GM19438 (cell line): Measurements from ENCODE around the gene IREB2.
A peak's percentile ranks its signal among the peaks of the same experiment; 100 is the strongest.
"Not testable (repeated sequence)": the region's sequence is repeated elsewhere in the genome, so short reads cannot be mapped to it uniquely, and the experiment has no call there.

Experiments used
- ATAC-seq: cut with Tn5 transposase; IDR thresholded peaks from one replicate; pipeline ENCODE4 v1.9.1; 2021; ENCODE audit warnings: low read depth; ENCODE audit not compliant: unreplicated experiment

The IREB2 gene

DNA sequence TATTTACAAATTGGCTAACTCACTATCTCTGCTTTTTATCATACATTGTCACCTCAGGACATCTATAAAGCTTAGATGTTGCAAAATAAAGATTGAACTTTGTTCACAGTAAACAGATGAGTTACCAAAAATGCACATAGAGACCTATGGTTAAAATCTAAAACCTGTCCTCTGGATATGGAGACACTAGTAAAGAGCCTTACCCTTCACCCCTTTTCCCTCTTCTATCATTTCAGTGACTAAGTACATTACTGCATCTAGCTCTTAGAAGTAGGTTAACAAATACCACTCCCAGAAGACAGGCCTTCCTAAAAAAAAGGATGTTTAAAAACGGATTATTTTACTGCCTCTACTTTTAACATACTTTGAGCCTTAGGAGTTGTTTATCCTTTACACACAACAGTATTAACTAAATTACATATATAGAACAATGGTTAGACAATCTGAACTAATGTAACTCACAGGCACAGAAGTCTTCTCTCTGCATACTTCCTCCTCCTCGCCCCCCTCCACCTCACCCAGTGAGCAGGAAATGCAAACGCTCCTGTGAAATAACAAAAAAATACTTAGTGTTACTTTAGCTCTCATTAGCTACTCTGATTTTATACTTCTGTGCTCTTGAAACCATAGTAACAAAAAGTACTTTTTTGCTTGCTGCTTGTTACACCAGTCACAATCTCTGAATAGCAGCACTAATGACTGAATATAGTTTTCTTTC lies 23.3 kb downstream of the IREB2 start:
- no peak for ATAC-seq

GRCh38 chr15:78469031-78469430 lies 31.0 kb downstream of the IREB2 start:
- no peak for ATAC-seq

- ATAC-seq = no peak
Measured at GRCh38 chr15:78477295-78477694, 39.3 kb downstream of the IREB2 start.

GRCh38 chr15:78479650-78480049 lies 41.6 kb downstream of the IREB2 start:
- ATAC-seq = no peak

DNA sequence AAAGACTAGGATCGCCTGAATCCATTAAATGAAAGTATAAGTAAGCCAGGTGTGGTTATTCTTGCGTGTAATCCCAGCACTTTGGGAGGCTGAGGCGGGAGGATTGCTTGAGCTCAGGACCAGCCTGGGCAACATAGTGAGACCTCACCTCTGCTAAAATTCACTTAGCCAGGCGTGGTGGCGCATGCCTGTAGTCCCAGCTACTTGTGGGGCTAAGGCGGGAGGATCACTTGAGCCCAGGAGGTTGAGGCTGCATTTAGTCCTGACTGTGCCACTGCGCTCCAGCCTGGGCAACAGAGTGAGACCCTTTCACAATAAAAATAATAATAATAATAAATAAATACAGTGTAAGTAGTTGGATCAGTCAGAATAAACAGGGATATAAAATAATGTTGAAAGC lies 43.9 kb downstream of the IREB2 start:
- no peak for ATAC-seq

DNA sequence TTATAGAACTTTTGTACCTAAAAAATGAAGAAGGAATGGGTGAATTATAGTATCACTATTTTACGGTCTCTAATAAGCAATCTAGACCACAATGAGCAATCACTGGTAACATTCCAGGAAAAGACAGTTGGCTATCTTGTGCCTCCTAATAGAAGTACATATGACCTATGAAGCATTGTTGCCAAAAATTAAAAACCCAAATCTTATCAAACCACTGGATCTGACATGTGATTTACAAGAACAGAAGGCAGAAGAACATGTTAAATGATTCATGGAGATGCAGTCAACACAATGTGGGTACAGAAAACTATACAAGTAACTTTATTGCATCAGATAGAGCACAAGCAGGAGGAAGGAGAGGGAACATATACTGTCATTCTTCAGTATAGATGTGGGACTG lies 54.9 kb downstream of the IREB2 start:
- no peak for ATAC-seq

GRCh38 chr15:78501857-78502256 lies 63.8 kb downstream of the IREB2 start:
- ATAC-seq = no peak

- ATAC-seq = no peak
Measured at GRCh38 chr15:78502641-78503040, 64.6 kb downstream of the IREB2 start.

- peak; percentile 82 for ATAC-seq
Measured at GRCh38 chr15:78506971-78507830, 69.2 kb downstream of the IREB2 start, which contains the start of gene HYKK. Gene HYKK (plus strand): TSS chr15:78507577. CDS start chr15:78513089, 5,512 bp downstream.

DNA sequence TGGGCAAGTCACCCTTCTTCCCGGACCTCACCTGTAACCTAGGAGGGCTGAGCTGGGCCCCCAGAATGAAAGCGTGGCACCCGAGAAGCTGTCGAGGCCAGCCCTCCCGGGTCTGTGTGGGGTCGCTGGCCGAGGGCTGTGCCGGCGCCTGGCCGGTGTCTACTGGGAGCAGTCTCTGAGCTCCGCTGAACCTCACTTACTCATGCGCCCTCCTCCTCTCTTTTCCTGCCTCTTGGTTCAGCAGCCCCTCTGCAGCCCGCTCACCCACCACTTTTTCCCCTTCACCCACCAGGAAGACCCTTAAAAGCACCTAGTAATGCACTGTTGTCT lies 69.8 kb downstream of the IREB2 start:
- ATAC-seq = peak; percentile 20

- no peak for ATAC-seq
Measured at GRCh38 chr15:78508272-78508671, 70.3 kb downstream of the IREB2 start.

DNA sequence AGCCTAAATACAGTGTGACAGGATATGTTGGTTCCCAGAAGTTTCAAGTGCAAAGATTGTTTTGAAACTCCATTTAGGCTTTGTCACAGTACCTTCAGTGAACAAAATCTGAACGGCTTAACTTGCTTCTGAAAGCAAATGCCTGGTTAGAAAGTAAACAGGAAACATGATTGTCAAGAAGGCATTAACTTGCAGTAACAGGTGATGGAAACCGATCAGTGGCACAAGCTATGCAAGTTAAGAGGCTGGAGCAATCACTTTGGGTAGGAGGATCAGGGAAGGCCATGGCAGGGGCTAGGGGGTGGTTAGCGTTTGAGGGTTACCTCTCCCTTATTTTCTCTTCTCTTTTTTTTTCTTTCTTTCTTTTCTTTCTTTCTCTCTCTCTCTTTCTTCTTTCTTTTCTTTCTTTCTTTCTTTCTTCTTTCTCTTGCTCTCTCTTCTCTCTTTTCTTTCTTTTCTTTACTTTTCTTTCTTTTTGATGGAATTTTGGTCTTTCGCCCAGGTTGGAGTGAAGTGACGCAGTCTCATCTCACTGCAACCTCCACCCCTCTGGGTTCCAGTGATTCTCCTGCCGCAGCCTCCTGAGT lies 71.8 kb downstream of the IREB2 start:
- ATAC-seq = no peak

GRCh38 chr15:78520035-78520434 lies 82.0 kb downstream of the IREB2 start:
- not testable (repeated sequence) for ATAC-seq

GRCh38 chr15:78524230-78524629 lies 86.2 kb downstream of the IREB2 start:
- ATAC-seq = no peak

DNA sequence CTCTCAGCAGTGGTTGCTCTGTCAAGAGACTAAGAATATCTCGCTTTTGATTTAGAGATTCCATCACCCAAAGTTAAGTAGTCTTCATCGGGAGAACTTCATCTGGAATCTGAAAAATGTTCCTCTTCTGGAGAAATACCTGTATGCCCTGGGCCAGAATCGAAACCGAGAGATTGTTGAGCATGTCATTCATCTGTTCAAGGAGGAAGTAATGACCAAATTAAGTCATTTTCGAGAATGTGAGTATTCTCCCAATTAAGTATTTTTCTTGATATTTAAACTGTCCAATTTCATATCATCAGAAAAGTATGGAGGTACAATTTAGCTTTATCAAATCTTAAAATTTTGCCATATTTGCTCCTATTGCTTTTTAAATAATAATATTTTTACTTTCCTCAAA lies 89.3 kb downstream of the IREB2 start:
- no peak for ATAC-seq

GRCh38 chr15:78533331-78533730 lies 95.3 kb downstream of the IREB2 start:
- no peak for ATAC-seq

DNA sequence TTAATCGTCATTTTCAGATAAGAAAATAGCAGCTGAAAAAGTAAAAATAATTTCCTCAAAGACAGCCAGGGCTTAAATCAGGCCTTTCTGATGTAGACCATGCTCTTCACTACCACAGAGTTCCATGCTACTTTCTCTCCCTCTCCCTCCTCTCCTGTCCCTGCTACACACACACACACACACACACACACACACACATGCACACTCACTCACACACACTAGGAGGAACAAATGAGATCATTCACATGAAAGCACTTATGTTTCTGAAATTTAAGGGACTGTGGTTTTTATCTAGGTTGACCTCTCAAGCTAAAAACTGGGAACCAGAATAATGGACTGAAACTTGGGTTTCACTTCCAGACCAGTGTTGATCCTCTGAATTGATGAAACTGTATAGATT lies 98.1 kb downstream of the IREB2 start:
- no peak for ATAC-seq

DNA sequence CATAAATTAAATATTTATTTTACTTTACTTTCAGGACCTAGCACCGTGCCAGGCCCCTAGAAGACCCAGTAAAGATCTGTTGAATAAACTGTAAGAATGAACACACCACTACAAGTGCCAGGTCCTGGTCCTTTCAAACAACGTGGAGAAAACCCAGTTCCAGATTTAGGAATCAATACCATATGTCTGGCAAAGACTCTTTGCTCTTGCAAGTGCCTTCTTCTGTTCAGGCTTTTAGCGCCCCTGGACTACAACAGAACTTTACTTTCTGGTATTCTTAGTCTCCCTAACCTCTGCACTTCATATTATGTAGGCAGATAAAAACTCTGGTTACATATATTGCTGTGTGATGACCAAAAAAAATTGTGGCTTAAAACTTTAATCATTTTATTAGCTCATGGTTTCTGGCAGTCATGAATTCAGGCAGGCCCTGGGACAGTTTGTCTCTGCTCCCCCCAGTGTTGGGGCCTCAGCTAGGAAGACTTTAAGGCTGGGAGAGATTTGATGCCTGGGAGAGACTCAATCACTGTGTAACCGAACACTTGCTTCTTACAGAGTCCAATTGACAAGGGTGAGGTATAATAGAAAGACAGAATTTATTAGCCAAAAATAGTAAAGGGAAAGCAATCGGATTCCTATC lies 99.4 kb downstream of the IREB2 start:
- no peak for ATAC-seq

DNA sequence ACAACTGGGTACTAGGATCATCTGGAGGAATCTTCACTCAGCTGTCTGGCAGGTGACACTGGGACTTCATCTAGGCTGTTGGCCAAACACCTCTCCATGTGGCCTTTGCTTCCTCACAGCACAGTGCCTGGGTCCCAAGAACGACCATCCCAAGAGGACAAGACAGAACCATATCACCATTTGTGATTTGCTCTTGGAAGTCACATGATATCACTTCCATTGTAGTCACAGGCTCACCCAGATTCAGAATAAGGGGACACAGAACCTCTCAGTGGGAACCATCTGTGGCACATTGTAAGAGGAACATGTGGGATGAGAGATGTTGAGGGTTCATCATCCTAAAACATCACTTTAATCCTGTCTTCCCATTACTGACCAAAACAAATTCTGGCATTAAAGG lies 100.3 kb downstream of the IREB2 start:
- ATAC-seq = no peak

GRCh38 chr15:78539464-78540140 lies 101.6 kb downstream of the IREB2 start:
- not testable (repeated sequence) for ATAC-seq
